Measurements from ENCODE around the gene C1QA.

DNA sequence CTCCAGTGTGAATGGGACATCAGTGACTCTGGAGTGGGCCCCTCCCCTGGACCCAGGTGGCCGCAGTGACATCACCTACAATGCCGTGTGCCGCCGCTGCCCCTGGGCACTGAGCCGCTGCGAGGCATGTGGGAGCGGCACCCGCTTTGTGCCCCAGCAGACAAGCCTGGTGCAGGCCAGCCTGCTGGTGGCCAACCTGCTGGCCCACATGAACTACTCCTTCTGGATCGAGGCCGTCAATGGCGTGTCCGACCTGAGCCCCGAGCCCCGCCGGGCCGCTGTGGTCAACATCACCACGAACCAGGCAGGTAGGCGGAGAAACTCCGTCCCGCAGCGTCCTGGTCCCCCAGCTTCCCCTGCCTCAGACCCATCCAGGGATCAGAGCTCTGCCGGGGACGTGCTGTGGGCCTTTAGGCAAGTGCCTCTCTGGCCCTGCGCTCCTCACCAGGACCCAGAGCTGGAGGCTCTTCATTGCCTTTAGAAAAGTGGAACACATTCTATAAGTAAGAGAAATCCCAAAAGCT, 47.5 kb upstream of the C1QA start:
- no peak for TF ChIP-seq POLR2A (IDR thresholded peaks at IDR 0.05)
- TF ChIP-seq, protein P1, sequence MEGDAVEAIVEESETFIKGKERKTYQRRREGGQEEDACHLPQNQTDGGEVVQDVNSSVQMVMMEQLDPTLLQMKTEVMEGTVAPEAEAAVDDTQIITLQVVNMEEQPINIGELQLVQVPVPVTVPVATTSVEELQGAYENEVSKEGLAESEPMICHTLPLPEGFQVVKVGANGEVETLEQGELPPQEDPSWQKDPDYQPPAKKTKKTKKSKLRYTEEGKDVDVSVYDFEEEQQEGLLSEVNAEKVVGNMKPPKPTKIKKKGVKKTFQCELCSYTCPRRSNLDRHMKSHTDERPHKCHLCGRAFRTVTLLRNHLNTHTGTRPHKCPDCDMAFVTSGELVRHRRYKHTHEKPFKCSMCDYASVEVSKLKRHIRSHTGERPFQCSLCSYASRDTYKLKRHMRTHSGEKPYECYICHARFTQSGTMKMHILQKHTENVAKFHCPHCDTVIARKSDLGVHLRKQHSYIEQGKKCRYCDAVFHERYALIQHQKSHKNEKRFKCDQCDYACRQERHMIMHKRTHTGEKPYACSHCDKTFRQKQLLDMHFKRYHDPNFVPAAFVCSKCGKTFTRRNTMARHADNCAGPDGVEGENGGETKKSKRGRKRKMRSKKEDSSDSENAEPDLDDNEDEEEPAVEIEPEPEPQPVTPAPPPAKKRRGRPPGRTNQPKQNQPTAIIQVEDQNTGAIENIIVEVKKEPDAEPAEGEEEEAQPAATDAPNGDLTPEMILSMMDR (IDR thresholded peaks at IDR 0.05), result no peak
